IPS-15b (cell line): ENCODE data around the gene PRM3.

Experiments used
- H3K27me3 ChIP-seq: one replicate; pipeline ENCODE4 v1.6.1; 2013; ENCODE audit warnings: low read length; ENCODE audit not compliant: control insufficient read depth, insufficient read depth
- H3K36me3 ChIP-seq: one replicate; pipeline ENCODE4 v1.6.1; 2013; ENCODE audit warnings: low read length; ENCODE audit not compliant: control insufficient read depth, insufficient read depth
- H3K4me1 ChIP-seq: one replicate; pipeline ENCODE4 v1.6.1; 2013; ENCODE audit warnings: mild to moderate bottlenecking, low read length; ENCODE audit not compliant: control insufficient read depth, insufficient read depth
- H3K4me3 ChIP-seq: one replicate; pipeline ENCODE4 v1.5.1; 2013; ENCODE audit warnings: low read depth, low read length
- H3K9ac ChIP-seq: one replicate; pipeline ENCODE4 v1.6.1; 2013; ENCODE audit warnings: low read depth, mild to moderate bottlenecking, low read length
- H3K9me3 ChIP-seq: one replicate; pipeline ENCODE4 v1.6.1; 2013; ENCODE audit warnings: mild to moderate bottlenecking, low read length; ENCODE audit not compliant: control insufficient read depth, insufficient read depth

PRM3 gene

DNA sequence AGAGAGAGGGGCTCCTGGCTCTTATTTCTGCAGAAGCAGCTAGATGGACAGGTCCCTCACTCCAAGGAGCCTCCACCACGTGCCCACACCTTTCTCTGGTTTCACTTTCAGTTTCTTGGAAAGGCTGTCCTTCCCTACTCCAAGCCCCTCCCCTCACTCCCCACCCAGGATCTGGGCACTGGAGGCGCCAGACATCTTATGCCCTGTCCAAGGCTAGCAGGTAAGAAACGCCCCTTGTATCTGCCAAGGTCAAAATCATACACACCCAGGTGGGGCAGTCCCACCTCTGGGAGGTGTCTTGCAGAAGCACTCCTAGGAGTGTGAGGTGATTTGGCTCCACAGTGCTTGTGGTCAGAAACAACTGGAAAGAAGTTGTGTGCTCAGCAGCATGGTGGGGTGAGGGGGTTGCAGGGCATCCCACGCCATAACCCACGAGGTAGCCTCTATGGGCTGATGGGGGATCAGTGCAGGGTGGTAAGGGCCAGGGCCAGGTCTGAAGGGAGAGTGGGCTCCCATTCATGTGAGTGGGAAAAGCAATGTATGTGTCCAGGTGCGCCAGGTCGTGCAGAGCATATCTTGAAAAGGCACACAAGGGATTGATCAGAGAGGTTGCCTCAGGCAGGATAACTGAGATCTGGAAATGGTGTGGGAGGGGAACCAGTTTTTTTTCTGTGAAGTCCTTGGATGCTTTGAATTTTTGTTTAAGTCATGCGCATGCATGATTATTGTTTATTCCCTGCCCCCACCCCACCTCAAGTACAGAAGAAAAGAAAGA is 39.5 kb upstream of the PRM3 start:
- Histone ChIP-seq H3K27me3 (no peaks in the 10 kb centered on the region), H3K4me1 (peaks cover 34% of the 10 kb centered on the region), H3K9me3 (no peaks in the 10 kb centered on the region), H3K9ac (peak overlapping the region; percentile 60), H3K4me3 (peak overlapping the region; percentile 23), H3K36me3 (no peaks in the 10 kb centered on the region)

DNA sequence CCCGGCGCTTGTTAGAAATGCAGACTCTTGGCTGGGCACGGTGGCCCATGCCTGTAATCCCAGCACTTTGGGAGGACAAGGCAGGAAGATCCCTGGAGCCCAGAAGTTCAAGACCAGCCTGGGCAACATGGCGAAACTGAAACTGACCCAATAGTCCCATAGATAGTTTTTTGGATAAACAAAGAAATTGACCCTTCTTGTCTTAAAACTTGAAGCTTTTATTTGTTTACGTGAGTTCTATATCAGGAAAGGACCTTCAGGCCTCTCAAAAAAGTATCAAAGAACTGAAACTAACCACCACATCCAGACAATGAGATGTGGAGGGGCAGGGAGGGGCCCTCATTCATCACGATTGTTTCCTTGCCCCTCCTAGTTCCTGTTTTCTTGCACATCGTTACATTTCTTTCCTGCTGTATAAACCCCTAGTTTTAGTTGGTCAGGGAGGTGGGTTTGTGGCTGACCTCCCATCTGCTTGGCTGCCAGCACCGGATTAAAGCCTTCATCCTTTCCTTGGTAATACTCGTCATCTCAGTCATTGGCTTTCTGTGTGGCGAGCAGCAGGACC is 37.6 kb upstream of the PRM3 start:
- no peak overlapping the region for H3K4me3 ChIP-seq
- no peaks in the 10 kb centered on the region for H3K27me3 ChIP-seq
- H3K9me3 ChIP-seq: no peaks in the 10 kb centered on the region
- H3K4me1 ChIP-seq: peaks cover 26% of the 10 kb centered on the region
- H3K9ac ChIP-seq: no peak overlapping the region
- no peaks in the 10 kb centered on the region for H3K36me3 ChIP-seq

DNA sequence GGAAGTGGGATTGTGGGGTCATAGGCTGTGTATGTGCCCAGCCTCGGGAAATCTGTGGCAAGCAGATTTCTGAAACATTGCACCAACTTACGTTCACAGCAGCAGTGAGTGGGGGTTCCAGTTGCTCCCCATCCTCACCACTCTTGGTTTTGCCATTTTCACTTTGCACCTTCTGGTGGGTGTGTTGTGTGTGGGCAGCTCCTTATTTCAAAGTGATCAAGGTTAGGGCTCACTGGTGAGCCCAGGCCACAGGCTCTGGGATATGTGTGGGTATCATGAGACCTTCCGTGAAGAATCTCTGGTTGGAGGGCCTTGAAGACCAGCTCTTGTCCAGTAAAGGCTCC is 37.2 kb upstream of the PRM3 start:
- Histone ChIP-seq H3K36me3 (no peaks in the 10 kb centered on the region), H3K9ac (no peak overlapping the region), H3K4me3 (no peak overlapping the region), H3K9me3 (no peaks in the 10 kb centered on the region), H3K27me3 (no peaks in the 10 kb centered on the region), H3K4me1 (peaks cover 24% of the 10 kb centered on the region)

DNA sequence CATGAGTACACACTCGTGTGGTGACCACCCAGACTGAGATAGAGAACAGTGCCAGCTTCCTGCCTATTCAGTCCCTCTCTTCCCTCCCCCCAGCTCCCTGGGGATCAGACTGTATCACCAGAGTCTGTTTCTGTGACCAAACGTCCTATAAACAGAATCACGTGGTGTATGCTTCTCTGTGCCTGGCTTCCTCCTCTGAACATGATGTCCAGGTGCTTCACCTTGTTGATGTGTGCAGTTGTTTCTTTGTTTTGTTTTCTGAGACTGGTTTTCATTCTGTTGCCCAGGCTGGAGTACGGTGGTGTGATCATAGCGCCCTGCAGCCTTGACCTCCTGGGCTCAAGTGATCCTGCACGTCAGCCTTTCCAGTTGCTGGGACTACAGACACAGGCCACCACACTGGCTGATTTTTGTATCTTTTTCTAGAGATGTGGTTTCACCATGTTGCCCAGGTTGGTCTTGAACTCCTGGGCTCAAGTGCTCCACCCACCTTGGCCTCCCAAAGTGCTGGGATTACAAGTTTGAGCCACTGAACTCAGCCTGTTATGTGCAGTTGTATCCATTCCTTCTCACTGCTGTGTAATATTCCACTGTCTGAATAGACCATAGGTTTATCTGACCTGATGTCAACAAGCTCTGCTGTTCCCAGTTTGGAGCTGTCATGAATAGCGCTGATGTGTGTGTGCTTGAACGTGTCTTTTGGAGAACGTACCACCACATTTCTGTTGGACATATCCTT is 36.6 kb upstream of the PRM3 start:
- H3K27me3 ChIP-seq: no peaks in the 10 kb centered on the region
- H3K9me3 ChIP-seq: no peaks in the 10 kb centered on the region
- H3K9ac ChIP-seq: no peak overlapping the region
- peaks cover 24% of the 10 kb centered on the region for H3K4me1 ChIP-seq
- H3K36me3 ChIP-seq: no peaks in the 10 kb centered on the region
- H3K4me3 ChIP-seq: no peak overlapping the region

DNA sequence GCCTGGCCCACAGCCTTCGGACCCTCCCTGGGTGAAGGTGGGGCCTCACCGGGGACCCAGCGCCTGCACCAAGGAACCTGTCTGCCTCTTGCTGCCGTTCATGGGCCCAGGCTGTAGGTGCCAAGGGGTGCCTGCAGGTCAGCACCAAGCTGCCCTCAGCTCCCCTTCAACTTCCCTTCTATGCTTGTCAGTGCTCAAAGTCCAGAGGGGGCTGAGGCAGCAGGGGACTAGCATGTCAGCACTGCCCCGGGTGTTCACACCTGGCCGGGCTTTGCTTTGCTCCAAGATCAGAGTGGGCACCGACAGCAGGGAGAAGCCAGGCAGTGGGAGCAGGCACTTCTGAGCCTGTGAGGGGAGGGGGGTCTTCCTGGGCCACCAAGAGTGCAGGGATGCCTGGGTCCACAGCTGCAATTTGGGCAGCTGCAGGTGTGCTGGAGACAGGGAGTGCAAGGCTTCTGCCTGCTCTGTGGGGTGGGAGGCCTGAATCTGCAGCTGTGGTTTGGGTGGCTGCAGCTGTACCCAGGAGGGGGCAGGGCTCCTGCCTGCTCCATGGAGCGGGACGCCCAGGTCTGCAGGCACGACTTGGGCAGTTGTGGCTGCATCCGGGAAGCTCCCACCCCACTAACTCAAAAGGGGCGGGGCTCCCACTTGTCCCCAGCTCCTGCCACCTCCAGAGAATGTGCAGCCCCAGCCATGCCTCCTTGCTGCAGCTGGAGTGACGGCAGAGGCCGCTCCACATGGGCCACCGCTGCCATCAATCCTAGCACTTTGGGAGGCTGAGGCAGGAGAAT is 35.3 kb upstream of the PRM3 start:
- Histone ChIP-seq H3K27me3 (no peaks in the 10 kb centered on the region), H3K36me3 (no peaks in the 10 kb centered on the region), H3K9me3 (no peaks in the 10 kb centered on the region), H3K9ac (no peak overlapping the region), H3K4me3 (no peak overlapping the region), H3K4me1 (peaks cover 17% of the 10 kb centered on the region)

DNA sequence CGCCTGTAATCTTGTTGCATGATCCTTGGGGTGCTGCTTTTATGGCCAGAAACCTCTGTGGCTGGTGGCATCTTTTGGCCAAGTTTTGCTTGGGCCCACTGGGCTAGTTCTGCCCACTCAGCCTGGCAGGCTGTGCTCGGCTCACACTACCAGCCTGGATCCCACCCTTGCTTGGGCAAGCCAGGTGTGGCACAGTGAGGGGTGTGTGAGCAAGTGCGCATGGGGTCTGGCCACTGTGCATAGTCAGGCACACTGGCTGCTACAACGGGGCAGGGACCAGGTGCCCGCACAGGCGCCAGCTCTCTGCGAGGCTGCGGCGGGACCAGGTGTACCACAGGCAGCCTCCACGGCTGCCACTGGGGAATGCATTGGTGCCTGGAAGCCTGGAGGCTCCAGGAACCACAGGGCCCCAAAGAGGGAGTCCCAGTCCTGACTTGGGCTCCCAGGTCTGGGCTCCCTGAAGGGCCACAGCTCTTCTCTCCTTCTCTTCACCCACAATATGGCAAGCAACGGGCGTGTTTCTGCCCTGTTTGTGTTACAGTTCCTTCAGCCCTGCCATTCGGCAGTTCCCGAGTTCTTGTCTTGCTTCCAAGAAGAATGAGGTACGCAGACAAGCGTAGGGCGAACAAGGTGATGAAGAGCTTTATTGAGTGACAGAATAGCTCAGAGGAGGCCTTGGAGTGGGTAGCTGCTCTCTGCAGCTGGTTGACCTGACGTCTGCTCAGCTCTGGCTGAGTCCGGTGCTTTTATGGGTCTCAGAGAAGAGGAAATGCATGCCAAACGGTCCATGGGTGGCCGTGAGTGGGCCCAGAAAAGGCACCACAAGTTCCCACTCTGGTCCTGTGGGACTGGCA is 34.4 kb upstream of the PRM3 start:
- H3K4me1 ChIP-seq: peaks cover 10% of the 10 kb centered on the region
- no peak overlapping the region for H3K9ac ChIP-seq
- H3K4me3 ChIP-seq: no peak overlapping the region
- no peaks in the 10 kb centered on the region for H3K36me3 ChIP-seq
- no peaks in the 10 kb centered on the region for H3K9me3 ChIP-seq
- H3K27me3 ChIP-seq: no peaks in the 10 kb centered on the region

DNA sequence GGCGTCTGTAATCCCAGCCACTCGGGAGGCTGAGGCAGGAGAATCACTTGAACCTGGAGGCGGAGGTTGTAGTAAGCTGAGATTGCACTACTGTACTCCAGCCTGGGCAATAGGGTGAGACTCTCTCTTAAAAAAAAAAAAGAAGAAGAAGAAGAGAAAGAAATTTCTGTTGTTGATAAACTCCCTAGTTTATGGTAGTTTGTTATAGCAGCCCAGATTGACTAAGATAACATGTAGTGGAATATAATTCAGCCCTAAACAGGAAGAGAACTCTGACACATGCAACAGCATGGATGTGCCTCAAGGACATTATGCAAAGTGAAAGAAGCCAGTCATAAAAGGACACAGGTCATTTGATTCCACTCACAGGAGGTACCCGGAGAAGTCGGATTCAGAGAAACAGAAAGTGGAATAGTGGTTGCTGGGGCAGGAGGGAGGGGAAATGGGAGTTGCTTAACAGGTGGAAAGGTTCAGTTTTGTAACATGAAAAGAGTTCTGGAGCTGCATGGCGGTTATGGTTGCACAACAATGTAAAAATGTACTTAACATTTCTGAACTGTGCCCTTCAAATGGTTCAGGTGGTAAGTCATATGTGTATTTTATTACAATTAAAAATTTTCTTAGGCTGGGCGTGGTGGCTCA is 33.7 kb upstream of the PRM3 start:
- Histone ChIP-seq H3K27me3 (no peaks in the 10 kb centered on the region), H3K36me3 (no peaks in the 10 kb centered on the region), H3K9ac (no peak overlapping the region), H3K4me1 (peaks cover 4% of the 10 kb centered on the region), H3K9me3 (no peaks in the 10 kb centered on the region), H3K4me3 (no peak overlapping the region)

DNA sequence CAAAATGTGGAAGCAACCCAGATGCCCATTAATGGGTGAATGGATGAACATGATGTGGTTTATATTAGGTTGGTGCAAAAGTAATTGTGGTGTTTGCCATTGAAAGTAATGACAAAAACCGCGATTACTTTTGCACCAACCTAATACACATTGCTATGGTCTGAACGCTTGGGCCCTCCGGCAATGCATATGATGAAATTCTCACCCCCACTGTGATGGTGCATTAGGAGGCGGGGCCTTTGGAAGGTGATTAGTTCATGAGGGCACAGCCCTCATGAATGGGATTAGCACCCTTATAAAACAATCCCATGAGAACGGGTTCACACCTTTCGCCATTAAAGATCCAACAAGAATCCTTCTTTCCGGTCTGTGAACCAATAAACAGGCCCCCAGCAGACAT is 33.0 kb upstream of the PRM3 start:
- no peaks in the 10 kb centered on the region for H3K9me3 ChIP-seq
- no peaks in the 10 kb centered on the region for H3K27me3 ChIP-seq
- H3K36me3 ChIP-seq: no peaks in the 10 kb centered on the region
- no peak overlapping the region for H3K9ac ChIP-seq
- peaks cover 4% of the 10 kb centered on the region for H3K4me1 ChIP-seq
- no peak overlapping the region for H3K4me3 ChIP-seq

DNA sequence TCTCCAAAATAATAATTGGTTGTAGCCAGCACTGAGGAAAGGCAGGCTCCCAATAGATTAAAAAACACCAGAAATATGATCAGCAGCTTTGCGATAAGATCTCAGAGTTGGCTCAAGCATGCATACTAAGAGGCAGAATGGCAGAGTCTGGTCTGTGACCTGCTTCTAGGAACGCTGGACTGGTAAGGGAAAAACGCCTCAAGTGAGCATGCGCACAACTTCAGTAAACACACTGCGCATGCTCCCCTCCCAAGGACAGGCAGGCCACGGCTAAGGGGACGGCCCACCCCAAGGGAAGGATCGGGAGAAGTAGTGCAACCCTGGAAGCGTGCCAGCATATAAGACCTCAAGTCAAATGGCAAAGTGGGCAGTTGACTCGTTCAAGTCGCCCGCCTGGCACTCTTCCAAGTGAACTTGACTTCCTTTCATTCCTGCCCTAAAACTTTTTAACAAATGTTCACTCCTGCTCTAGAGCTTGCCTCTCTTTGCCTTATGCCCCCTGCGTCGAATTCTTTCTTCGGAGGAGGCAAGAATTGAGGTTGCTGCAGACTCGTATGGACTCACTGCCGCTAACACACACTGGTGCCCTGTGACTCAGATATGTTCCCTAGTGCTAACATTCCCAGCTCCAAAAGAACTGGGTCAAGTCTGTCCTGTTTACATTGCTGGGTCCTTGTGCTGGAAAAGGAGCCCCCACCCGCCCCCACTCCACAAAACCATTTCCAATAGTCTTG is 30.1 kb upstream of the PRM3 start:
- no peak overlapping the region for H3K9ac ChIP-seq
- H3K27me3 ChIP-seq: no peaks in the 10 kb centered on the region
- H3K9me3 ChIP-seq: no peaks in the 10 kb centered on the region
- no peak overlapping the region for H3K4me3 ChIP-seq
- H3K36me3 ChIP-seq: no peaks in the 10 kb centered on the region
- peaks cover 2% of the 10 kb centered on the region for H3K4me1 ChIP-seq

DNA sequence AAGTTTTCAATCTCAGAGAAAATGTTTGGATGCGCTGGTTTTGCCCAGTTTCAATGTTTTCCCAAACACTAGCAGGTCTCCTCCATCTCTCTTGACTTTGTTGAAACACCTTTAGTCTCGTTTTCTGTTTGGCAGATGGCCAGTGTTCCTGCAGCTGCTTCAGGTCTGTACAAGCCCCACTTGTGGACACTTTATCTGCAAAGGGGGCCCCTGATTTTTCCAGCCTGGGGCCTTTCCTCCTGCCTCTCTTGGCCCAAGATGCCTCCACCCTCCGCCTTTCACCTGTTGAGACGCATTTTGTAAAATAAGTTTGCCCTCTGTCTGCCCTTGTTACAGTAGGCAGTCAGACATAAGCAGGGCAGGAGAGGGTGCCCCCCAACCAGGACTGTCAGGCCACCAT is 29.5 kb upstream of the PRM3 start:
- H3K9me3 ChIP-seq: no peaks in the 10 kb centered on the region
- peaks cover 1% of the 10 kb centered on the region for H3K4me1 ChIP-seq
- H3K36me3 ChIP-seq: no peaks in the 10 kb centered on the region
- no peak overlapping the region for H3K9ac ChIP-seq
- H3K4me3 ChIP-seq: no peak overlapping the region
- no peaks in the 10 kb centered on the region for H3K27me3 ChIP-seq
